PC-3 (cell line): ENCODE data around the gene GFAP. TPM values are rescaled to one million over a fixed set of nuclear protein-coding genes. Genes with fewer than 3 reads are reported as not detected.
A peak's percentile ranks its signal among the peaks of the same experiment; 100 is the strongest.

Source experiments
- ATAC-seq: fragments of 200-7000 bp; cut with Tn5 transposase; 2 replicates; pipeline ENCODE4 v1.9.1; 2020; ENCODE audit warnings: mild to moderate bottlenecking, moderate library complexity
- BruUV-seq: library from RNA; stranded (reverse); fragments of 400-500 nt; replicated peaks from 2 replicates; lab custom pipeline; 2021; lab: Mats Ljungman, UMichigan
- CTCF ChIA-PET: fragments of 300-600 bp; sonication (Branson Sonifier 250); formaldehyde crosslinking; loops from one replicate; lab custom pipeline; 2022; ENCODE audit warnings: antibody characterized with exemption; lab: Charles Lee
- POLR2A ChIA-PET: fragments of 300-600 bp; sonication (Branson Sonifier 250); formaldehyde crosslinking; loops from one replicate; lab custom pipeline; 2022; ENCODE audit warnings: antibody characterized with exemption; ENCODE audit not compliant: unreplicated experiment; lab: Charles Lee
- DNase-seq: peaks from one replicate; pipeline ENCODE4 v3.0.0-alpha.2; 2015
- H2AFZ ChIP-seq: fragments of 300-600 bp; sonication (generic); 2 replicates; pipeline ENCODE4 v1.6.0; 2016; ENCODE audit warnings: antibody characterized with exemption, low read length
- H3F3A ChIP-seq: fragments of 300-600 bp; sonication (generic); one replicate; pipeline ENCODE4 v1.6.0; 2017; ENCODE audit warnings: antibody characterized with exemption, low read length, control low read depth, mild to moderate bottlenecking; ENCODE audit not compliant: unreplicated experiment
- H3K27ac ChIP-seq: fragments of 300-600 bp; sonication (generic); 2 replicates; pipeline ENCODE4 v1.5.1; 2016; ENCODE audit warnings: mild to moderate bottlenecking, low read length
- H3K27me3 ChIP-seq: fragments of 300-600 bp; sonication (generic); 2 replicates; pipeline ENCODE4 v1.6.1; 2016; ENCODE audit warnings: low read length, mixed read lengths
- H3K36me3 ChIP-seq: fragments of 300-600 bp; sonication (generic); 2 replicates; pipeline ENCODE4 v1.6.1; 2016; ENCODE audit warnings: low read depth, mixed run types, low read length, mixed read lengths
- H3K4me1 ChIP-seq: fragments of 300-600 bp; sonication (generic); 2 replicates; pipeline ENCODE4 v1.5.1; 2016; ENCODE audit warnings: low read length; ENCODE audit not compliant: insufficient read depth
- H3K4me2 ChIP-seq: fragments of 300-600 bp; sonication (generic); 2 replicates; pipeline ENCODE4 v1.6.0; 2016; ENCODE audit warnings: low read length
- H3K4me3 ChIP-seq: fragments of 300-600 bp; sonication (generic); 2 replicates; pipeline ENCODE4 v1.5.1; 2016; ENCODE audit warnings: mild to moderate bottlenecking, low read length, mixed read lengths
- H3K79me2 ChIP-seq: fragments of 300-600 bp; sonication (generic); 2 replicates; pipeline ENCODE4 v1.6.1; 2017; ENCODE audit warnings: low read length, mixed read lengths
- H3K9ac ChIP-seq: fragments of 300-600 bp; sonication (generic); 2 replicates; pipeline ENCODE4 v1.6.0; 2016; ENCODE audit warnings: mild to moderate bottlenecking, low read length
- H3K9me2 ChIP-seq: fragments of 300-600 bp; sonication (generic); replicated peaks from 2 replicates; pipeline ENCODE4 v1.6.1; 2016; ENCODE audit warnings: mixed run types, low read length, mixed read lengths
- H3K9me3 ChIP-seq: fragments of 300-600 bp; sonication (generic); 2 replicates; pipeline ENCODE4 v1.6.1; 2016; ENCODE audit warnings: low read length, mixed read lengths
- H4K20me1 ChIP-seq: fragments of 300-600 bp; sonication (generic); 2 replicates; pipeline ENCODE4 v1.6.1; 2016; ENCODE audit warnings: low read length, mixed read lengths
- CTCF ChIP-seq: fragments of 300-600 bp; sonication (generic); conservative IDR thresholded peaks from 2 replicates; pipeline ENCODE4 v1.5.1; 2017; ENCODE audit warnings: antibody characterized with exemption, low read depth, mild to moderate bottlenecking, low read length
- EZH2 ChIP-seq: fragments of 300-600 bp; sonication (generic); IDR thresholded peaks from one replicate; pipeline ENCODE4 v1.6.1; 2017; ENCODE audit warnings: antibody characterized with exemption, mild to moderate bottlenecking, low read length; ENCODE audit not compliant: unreplicated experiment
- EZH2phosphoT487 ChIP-seq: fragments of 300-600 bp; sonication (generic); IDR thresholded peaks from 2 replicates; pipeline ENCODE4 v1.6.1; 2018; ENCODE audit warnings: mild to moderate bottlenecking, antibody characterized with exemption, low read length, borderline replicate concordance
- intact Hi-C: fragments of 100-400 bp; cut with micrococcal nuclease; formaldehyde crosslinking; loops from 2 replicates; pipeline ENCODE4 v1.9.0; 2023
- total RNA-seq: library from RNA; depleted of rRNA; stranded (reverse); fragments of >200 nt; gene quantifications from 2 replicates; pipeline ENCODE4 v1.2.3, GENCODE V29; 2014

GFAP gene
- total RNA-seq, 1 experiment from 2014 or later = 0.29 TPM

GRCh38 chr17:44909681-44910144 lies 5.6 kb downstream of the GFAP start:
- DNase-seq (peak; percentile 88), ATAC-seq (peak; percentile 68)
- peaks cover 38% of the 10 kb centered on the region for H3K4me1 ChIP-seq
- no peak overlapping the region; the same call in 1 of the 2 replicates for H3K4me3 ChIP-seq
- no peaks in the 10 kb centered on the region for H3K36me3 ChIP-seq
- H3K9ac ChIP-seq = 0 out of 2 replicates have a peak overlapping the region, but pooled peaks have one; percentile 2
- no peaks in the 10 kb centered on the region for H3F3A ChIP-seq
- ChIA-PET CTCF (interaction anchor here (0.6 to 2.5 kb wide), 6 partner anchors 11 to 226 kb away, joined by 3 to 13 read pairs (median 5); partner anchors contain the start of genes ACBD4 and NMT1), POLR2A (interaction anchor here (0.6 kb wide), 2 partner anchors 30 to 117 kb away, joined by 9 to 12 read pairs; no protein-coding TSS in a partner anchor)
- H3K27ac ChIP-seq = peak overlapping the region; percentile 71
- intact Hi-C loops = no loop called here
- H3K79me2 ChIP-seq = no peaks in the 10 kb centered on the region
- peak overlapping the region; percentile 61 for H3K4me2 ChIP-seq
- no peaks in the 10 kb centered on the region for H4K20me1 ChIP-seq
- no peaks in the 10 kb centered on the region for H3K27me3 ChIP-seq
- H3K9me2 ChIP-seq = no peaks in the 10 kb centered on the region
- peak overlapping the region; percentile 41; the same call in 1 of the 2 replicates for H2AFZ ChIP-seq
- TF ChIP-seq CTCF = no peak
- TF ChIP-seq EZH2phosphoT487 = no peak
- no peak for TF ChIP-seq EZH2
- H3K9me3 ChIP-seq = no peaks in the 10 kb centered on the region
- BruUV-seq = no TSS peak

DNA sequence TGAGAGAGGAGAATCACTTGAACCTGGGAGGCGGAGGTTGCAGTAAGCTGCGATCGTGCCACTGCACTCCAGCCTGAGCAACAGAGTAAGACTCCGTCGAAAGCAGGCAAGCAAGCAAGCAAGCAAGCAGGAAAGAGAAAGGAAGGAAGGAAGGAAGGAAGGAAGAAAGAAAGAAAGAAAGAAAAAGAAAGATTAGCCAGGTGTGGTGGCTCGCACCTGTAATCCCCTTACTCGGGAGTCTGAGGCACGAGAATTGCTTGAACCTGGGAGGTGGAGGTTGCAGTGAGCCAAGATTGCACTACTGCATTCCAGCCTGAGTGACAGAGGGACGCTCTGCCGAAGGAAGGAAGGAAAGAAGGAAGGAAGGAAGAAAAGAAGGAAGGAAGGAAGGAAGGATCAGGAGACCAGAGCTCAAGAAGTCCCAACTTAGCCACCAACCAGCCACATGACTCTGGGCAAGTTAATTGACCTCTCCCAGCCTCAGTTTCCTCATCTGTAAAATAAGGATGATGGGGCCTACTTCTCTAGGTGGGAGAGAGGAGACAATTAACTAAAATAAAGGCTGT lies 6.5 kb downstream of the GFAP start:
- Histone ChIP-seq H3K9me2 (no peaks in the 10 kb centered on the region), H3K9me3 (no peaks in the 10 kb centered on the region), H2AFZ (no peak overlapping the region), H3K4me1 (peaks cover 38% of the 10 kb centered on the region), H3K27ac (peak overlapping the region; percentile 71), H3F3A (no peaks in the 10 kb centered on the region), H3K9ac (peak overlapping the region; percentile 3; the same call in 1 of the 2 replicates), H3K79me2 (no peaks in the 10 kb centered on the region), H3K27me3 (no peaks in the 10 kb centered on the region), H3K36me3 (no peaks in the 10 kb centered on the region), H3K4me2 (peak overlapping the region; percentile 61), H3K4me3 (no peak overlapping the region; the same call in 1 of the 2 replicates), H4K20me1 (no peaks in the 10 kb centered on the region)
- ATAC-seq (no peak), DNase-seq (no peak)
- no TSS peak for BruUV-seq
- ChIA-PET CTCF (interaction anchor here (1.0 to 2.5 kb wide), 3 partner anchors 12 to 226 kb away, joined by 4 to 13 read pairs (median 5); partner anchors contain the start of gene ACBD4), POLR2A (no interaction called here)
- intact Hi-C loops = no loop called here
- no peak for TF ChIP-seq EZH2
- TF ChIP-seq CTCF = no peak
- TF ChIP-seq EZH2phosphoT487 = no peak
